WTC11 (cell line): ENCODE measurements around the gene SERF1B.
"Not testable (repeated sequence)": the region's sequence is repeated elsewhere in the genome, so short reads cannot be mapped to it uniquely, and the experiment has no call there.

Source experiments
- ATF1 ChIP-seq: sonication (generic); formaldehyde crosslinking; IDR thresholded peaks from 2 replicates; pipeline ENCODE4 v1.8.1; 2023; ENCODE audit warnings: mild to moderate bottlenecking, moderate library complexity, missing genetic modification reagents
- RELA ChIP-seq: sonication (generic); formaldehyde crosslinking; IDR thresholded peaks from 2 replicates; pipeline ENCODE4 v1.8.1; 2022; ENCODE audit warnings: missing genetic modification reagents, mild to moderate bottlenecking, borderline replicate concordance
- TCF7 ChIP-seq: sonication (generic); formaldehyde crosslinking; IDR thresholded peaks from 2 replicates; pipeline ENCODE4 v1.8.0; 2022; ENCODE audit warnings: mild to moderate bottlenecking, low read depth, missing genetic modification reagents, moderate library complexity
- ZNF263 ChIP-seq: sonication (generic); formaldehyde crosslinking; IDR thresholded peaks from 2 replicates; pipeline ENCODE4 v1.8.1; 2022; ENCODE audit warnings: low read depth, mild to moderate bottlenecking, moderate library complexity, missing genetic modification reagents
- ZNF416 ChIP-seq: fragments of 250-450 bp; sonication (Bioruptor Pico); IDR thresholded peaks from 2 replicates; pipeline ENCODE4 v1.9.0; 2021; ENCODE audit warnings: mild to moderate bottlenecking, inconsistent platforms
- TF ChIP-seq, protein P1 (sequence below): fragments of 200-600 bp; IDR thresholded peaks from 2 replicates; pipeline ENCODE4 v1.8.0; 2022; ENCODE audit warnings: antibody characterized with exemption
- TF ChIP-seq, protein P2 (sequence below): fragments of 250-450 bp; sonication (Bioruptor Pico); IDR thresholded peaks from 2 replicates; pipeline ENCODE4 v2.1.2; 2022; ENCODE audit warnings: mild to moderate bottlenecking, moderate library complexity
- TF ChIP-seq, protein P3 (sequence below): sonication (generic); formaldehyde crosslinking; IDR thresholded peaks from 2 replicates; pipeline ENCODE4 v1.8.1; 2022; ENCODE audit warnings: missing genetic modification reagents, borderline replicate concordance
- TF ChIP-seq, protein P4 (sequence below): sonication (generic); formaldehyde crosslinking; IDR thresholded peaks from 2 replicates; pipeline ENCODE4 v1.8.1; 2023; ENCODE audit warnings: mild to moderate bottlenecking, missing genetic modification reagents, borderline replicate concordance
- TF ChIP-seq, protein P5 (sequence below): sonication (generic); formaldehyde crosslinking; IDR thresholded peaks from 2 replicates; pipeline ENCODE4 v1.8.1; 2022; ENCODE audit warnings: low read depth, mild to moderate bottlenecking, moderate library complexity, missing genetic modification reagents, borderline replicate concordance
- TF ChIP-seq, protein P6 (sequence below): sonication (generic); formaldehyde crosslinking; conservative IDR thresholded peaks from 2 replicates; pipeline ENCODE4 v1.8.1; 2022; ENCODE audit warnings: mild to moderate bottlenecking, missing genetic modification reagents
- TF ChIP-seq, protein P7 (sequence below): sonication (generic); formaldehyde crosslinking; IDR thresholded peaks from 2 replicates; pipeline ENCODE4 v1.8.1; 2022; ENCODE audit warnings: mild to moderate bottlenecking, missing genetic modification reagents, moderate library complexity, borderline replicate concordance

DNA sequence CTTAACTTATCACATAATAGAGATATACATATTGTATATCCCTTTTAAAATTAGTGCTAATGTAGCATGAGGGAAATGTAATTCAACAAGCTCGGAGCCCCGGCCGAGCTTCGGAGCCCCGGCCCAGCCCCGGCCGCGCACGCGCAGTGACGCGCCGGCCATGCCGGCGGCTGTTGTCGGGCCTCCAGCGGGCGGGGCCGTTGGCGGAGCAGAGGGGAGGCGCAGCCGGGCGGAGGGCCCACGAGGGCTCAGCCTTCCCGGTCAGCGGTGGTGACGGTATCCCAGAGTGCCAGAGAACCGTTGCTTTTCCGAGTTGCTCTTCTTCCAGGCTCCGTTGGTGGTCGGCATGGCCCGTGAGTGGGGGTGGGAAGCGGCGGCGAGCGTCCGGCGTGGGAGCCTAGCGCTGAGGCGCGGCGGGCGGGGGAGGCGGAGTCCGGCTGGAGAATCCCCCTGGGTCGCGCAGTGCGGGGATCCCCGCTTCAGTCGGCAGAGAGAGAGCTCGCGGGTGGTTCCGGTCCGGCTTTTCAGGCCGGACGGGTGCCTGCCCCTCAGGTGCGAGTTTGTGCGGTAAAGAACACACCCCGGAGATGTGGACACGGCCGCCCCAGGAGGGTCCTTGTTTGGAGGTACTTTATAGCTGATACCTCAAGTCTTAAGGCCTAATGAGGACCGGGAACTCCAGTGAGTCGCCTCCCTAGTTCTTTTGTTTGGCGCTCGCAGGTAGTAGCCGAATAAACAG lies at the start of gene SERF1B:
- not testable (repeated sequence) for TF ChIP-seq RELA; ZNF416 (CRISPR knock-in tag); ZNF263; ATF1 (CRISPR knock-in tag); TCF7 (CRISPR knock-in tag)
- TF ChIP-seq, protein P1, sequence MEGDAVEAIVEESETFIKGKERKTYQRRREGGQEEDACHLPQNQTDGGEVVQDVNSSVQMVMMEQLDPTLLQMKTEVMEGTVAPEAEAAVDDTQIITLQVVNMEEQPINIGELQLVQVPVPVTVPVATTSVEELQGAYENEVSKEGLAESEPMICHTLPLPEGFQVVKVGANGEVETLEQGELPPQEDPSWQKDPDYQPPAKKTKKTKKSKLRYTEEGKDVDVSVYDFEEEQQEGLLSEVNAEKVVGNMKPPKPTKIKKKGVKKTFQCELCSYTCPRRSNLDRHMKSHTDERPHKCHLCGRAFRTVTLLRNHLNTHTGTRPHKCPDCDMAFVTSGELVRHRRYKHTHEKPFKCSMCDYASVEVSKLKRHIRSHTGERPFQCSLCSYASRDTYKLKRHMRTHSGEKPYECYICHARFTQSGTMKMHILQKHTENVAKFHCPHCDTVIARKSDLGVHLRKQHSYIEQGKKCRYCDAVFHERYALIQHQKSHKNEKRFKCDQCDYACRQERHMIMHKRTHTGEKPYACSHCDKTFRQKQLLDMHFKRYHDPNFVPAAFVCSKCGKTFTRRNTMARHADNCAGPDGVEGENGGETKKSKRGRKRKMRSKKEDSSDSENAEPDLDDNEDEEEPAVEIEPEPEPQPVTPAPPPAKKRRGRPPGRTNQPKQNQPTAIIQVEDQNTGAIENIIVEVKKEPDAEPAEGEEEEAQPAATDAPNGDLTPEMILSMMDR = not testable (repeated sequence)
- TF ChIP-seq, protein P2, sequence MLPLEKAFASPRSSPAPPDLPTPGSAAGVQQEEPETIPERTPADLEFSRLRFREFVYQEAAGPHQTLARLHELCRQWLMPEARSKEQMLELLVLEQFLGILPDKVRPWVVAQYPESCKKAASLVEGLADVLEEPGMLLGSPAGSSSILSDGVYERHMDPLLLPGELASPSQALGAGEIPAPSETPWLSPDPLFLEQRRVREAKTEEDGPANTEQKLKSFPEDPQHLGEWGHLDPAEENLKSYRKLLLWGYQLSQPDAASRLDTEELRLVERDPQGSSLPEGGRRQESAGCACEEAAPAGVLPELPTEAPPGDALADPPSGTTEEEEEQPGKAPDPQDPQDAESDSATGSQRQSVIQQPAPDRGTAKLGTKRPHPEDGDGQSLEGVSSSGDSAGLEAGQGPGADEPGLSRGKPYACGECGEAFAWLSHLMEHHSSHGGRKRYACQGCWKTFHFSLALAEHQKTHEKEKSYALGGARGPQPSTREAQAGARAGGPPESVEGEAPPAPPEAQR (CRISPR knock-in tag) = not testable (repeated sequence)
- TF ChIP-seq, protein P3, sequence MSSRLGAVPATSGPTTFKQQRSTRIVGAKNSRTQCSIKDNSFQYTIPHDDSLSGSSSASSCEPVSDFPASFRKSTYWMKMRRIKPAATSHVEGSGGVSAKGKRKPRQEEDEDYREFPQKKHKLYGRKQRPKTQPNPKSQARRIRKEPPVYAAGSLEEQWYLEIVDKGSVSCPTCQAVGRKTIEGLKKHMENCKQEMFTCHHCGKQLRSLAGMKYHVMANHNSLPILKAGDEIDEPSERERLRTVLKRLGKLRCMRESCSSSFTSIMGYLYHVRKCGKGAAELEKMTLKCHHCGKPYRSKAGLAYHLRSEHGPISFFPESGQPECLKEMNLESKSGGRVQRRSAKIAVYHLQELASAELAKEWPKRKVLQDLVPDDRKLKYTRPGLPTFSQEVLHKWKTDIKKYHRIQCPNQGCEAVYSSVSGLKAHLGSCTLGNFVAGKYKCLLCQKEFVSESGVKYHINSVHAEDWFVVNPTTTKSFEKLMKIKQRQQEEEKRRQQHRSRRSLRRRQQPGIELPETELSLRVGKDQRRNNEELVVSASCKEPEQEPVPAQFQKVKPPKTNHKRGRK (CRISPR knock-in tag) = not testable (repeated sequence)
- TF ChIP-seq, protein P4, sequence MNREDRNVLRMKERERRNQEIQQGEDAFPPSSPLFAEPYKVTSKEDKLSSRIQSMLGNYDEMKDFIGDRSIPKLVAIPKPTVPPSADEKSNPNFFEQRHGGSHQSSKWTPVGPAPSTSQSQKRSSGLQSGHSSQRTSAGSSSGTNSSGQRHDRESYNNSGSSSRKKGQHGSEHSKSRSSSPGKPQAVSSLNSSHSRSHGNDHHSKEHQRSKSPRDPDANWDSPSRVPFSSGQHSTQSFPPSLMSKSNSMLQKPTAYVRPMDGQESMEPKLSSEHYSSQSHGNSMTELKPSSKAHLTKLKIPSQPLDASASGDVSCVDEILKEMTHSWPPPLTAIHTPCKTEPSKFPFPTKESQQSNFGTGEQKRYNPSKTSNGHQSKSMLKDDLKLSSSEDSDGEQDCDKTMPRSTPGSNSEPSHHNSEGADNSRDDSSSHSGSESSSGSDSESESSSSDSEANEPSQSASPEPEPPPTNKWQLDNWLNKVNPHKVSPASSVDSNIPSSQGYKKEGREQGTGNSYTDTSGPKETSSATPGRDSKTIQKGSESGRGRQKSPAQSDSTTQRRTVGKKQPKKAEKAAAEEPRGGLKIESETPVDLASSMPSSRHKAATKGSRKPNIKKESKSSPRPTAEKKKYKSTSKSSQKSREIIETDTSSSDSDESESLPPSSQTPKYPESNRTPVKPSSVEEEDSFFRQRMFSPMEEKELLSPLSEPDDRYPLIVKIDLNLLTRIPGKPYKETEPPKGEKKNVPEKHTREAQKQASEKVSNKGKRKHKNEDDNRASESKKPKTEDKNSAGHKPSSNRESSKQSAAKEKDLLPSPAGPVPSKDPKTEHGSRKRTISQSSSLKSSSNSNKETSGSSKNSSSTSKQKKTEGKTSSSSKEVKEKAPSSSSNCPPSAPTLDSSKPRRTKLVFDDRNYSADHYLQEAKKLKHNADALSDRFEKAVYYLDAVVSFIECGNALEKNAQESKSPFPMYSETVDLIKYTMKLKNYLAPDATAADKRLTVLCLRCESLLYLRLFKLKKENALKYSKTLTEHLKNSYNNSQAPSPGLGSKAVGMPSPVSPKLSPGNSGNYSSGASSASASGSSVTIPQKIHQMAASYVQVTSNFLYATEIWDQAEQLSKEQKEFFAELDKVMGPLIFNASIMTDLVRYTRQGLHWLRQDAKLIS (CRISPR knock-in tag) = not testable (repeated sequence)
- TF ChIP-seq, protein P5, sequence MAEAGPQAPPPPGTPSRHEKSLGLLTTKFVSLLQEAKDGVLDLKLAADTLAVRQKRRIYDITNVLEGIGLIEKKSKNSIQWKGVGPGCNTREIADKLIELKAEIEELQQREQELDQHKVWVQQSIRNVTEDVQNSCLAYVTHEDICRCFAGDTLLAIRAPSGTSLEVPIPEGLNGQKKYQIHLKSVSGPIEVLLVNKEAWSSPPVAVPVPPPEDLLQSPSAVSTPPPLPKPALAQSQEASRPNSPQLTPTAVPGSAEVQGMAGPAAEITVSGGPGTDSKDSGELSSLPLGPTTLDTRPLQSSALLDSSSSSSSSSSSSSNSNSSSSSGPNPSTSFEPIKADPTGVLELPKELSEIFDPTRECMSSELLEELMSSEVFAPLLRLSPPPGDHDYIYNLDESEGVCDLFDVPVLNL = not testable (repeated sequence)
- TF ChIP-seq, protein P6, sequence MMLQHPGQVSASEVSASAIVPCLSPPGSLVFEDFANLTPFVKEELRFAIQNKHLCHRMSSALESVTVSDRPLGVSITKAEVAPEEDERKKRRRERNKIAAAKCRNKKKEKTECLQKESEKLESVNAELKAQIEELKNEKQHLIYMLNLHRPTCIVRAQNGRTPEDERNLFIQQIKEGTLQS (CRISPR knock-in tag) = not testable (repeated sequence)
- TF ChIP-seq, protein P7, sequence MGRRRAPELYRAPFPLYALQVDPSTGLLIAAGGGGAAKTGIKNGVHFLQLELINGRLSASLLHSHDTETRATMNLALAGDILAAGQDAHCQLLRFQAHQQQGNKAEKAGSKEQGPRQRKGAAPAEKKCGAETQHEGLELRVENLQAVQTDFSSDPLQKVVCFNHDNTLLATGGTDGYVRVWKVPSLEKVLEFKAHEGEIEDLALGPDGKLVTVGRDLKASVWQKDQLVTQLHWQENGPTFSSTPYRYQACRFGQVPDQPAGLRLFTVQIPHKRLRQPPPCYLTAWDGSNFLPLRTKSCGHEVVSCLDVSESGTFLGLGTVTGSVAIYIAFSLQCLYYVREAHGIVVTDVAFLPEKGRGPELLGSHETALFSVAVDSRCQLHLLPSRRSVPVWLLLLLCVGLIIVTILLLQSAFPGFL (CRISPR knock-in tag) = not testable (repeated sequence)
